Measurements from ENCODE around the gene JAZF1.
A peak's percentile ranks its signal among the peaks of the same experiment; 100 is the strongest.

JAZF1 gene

GRCh38 chr7:28135760-28136159, 44.8 kb downstream of the JAZF1 start:
- no peaks in the 10 kb centered on the region for H3K27me3 ChIP-seq (replicated peaks)
- no peak for DNase-seq
- TF ChIP-seq CTCF (IDR thresholded peaks at IDR 0.05; ENCODE audit: low read depth, low read length, missing control alignments) = no peak
- in situ Hi-C loops (cut with HindIII; ENCODE audit: low pct_ligation_motif_present, low sequenced_read_pairs) = no loop called here
- H3K4me3 ChIP-seq (ENCODE audit: low read depth, low read length) = no peak overlapping the region
- no peaks in the 10 kb centered on the region for H3K36me3 ChIP-seq (replicated peaks)
- no peak overlapping the region for H3K27ac ChIP-seq

- no peak for TF ChIP-seq CTCF (IDR thresholded peaks at IDR 0.05; ENCODE audit: low read depth, low read length, missing control alignments)
- Histone ChIP-seq H3K36me3 (replicated peaks) (no peaks in the 10 kb centered on the region), H3K27me3 (replicated peaks) (no peaks in the 10 kb centered on the region), H3K27ac (no peak overlapping the region), H3K4me3 (ENCODE audit: low read depth, low read length) (no peak overlapping the region)
- no peak for DNase-seq
- in situ Hi-C loops (cut with HindIII; ENCODE audit: low pct_ligation_motif_present, low sequenced_read_pairs) = no loop called here
Observed at GRCh38 chr7:28135315-28135714, 45.3 kb downstream of the JAZF1 start.

GRCh38 chr7:28133872-28134271, 46.7 kb downstream of the JAZF1 start:
- H3K36me3 ChIP-seq (replicated peaks) = no peaks in the 10 kb centered on the region
- in situ Hi-C loops (cut with HindIII; ENCODE audit: low pct_ligation_motif_present, low sequenced_read_pairs) = no loop called here
- no peak for DNase-seq
- no peak overlapping the region for H3K4me3 ChIP-seq (ENCODE audit: low read depth, low read length)
- TF ChIP-seq CTCF (IDR thresholded peaks at IDR 0.05; ENCODE audit: low read depth, low read length, missing control alignments) = no peak
- H3K27me3 ChIP-seq (replicated peaks) = no peaks in the 10 kb centered on the region
- H3K27ac ChIP-seq = no peak overlapping the region

- H3K4me3 ChIP-seq (ENCODE audit: low read depth, low read length) = no peak overlapping the region
- in situ Hi-C loops (cut with HindIII; ENCODE audit: low pct_ligation_motif_present, low sequenced_read_pairs) = no loop called here
- H3K27ac ChIP-seq = no peak overlapping the region
- DNase-seq = no peak
- H3K27me3 ChIP-seq (replicated peaks) = no peaks in the 10 kb centered on the region
- no peak for TF ChIP-seq CTCF (IDR thresholded peaks at IDR 0.05; ENCODE audit: low read depth, low read length, missing control alignments)
- H3K36me3 ChIP-seq (replicated peaks) = no peaks in the 10 kb centered on the region
Observed at GRCh38 chr7:28132959-28133870, 47.4 kb downstream of the JAZF1 start.

- in situ Hi-C loops (cut with HindIII; ENCODE audit: low pct_ligation_motif_present, low sequenced_read_pairs) = no loop called here
- no peaks in the 10 kb centered on the region for H3K27me3 ChIP-seq (replicated peaks)
- peak; percentile 60 for DNase-seq
- TF ChIP-seq CTCF (IDR thresholded peaks at IDR 0.05; ENCODE audit: low read depth, low read length, missing control alignments) = no peak
- no peak overlapping the region for H3K4me3 ChIP-seq (ENCODE audit: low read depth, low read length)
- H3K36me3 ChIP-seq (replicated peaks) = no peaks in the 10 kb centered on the region
- peak overlapping the region; percentile 14 for H3K27ac ChIP-seq
Observed at GRCh38 chr7:28130277-28130676, 50.3 kb downstream of the JAZF1 start.

All from brain microvascular endothelial cell (primary cell).